Measurements from ENCODE around the gene KANK3. TPM values are rescaled to one million over a fixed set of nuclear protein-coding genes. Genes with fewer than 3 reads are reported as not detected.
A peak's percentile ranks its signal among the peaks of the same experiment; 100 is the strongest.

The KANK3 gene
- total RNA-seq, 1 experiment from 2014 or later = 7.7 TPM

GRCh38 chr19:8337728-8338127 lies 5.3 kb downstream of the KANK3 start:
- peaks cover 14% of the 10 kb centered on the region for H3K23me2 ChIP-seq (ENCODE audit: insufficient read length, low read depth, low read length, poor library complexity, severe bottlenecking)
- Mint-ChIP-seq H3K27ac (no peak overlapping the region; a peak in 1 of 7 replicates), H3K4me3 (0 out of 5 replicates have a peak overlapping the region, but pooled peaks of 1 of the 2 experiments have one; percentile 6), H3K4me1 (peaks cover 17 to 21% of the 10 kb centered on the region in 2 experiments), H3K27me3 (ENCODE audit: low read depth) (peaks cover 50% of the 10 kb centered on the region), H3K9me3 (no peaks in the 10 kb centered on the region; a peak in 1 of 5 replicates), H3K36me3 (ENCODE audit: insufficient read depth in 1 of 3, low read depth in 3 of 3) (peaks cover 0 to 2% (median 0%) of the 10 kb centered on the region in 3 experiments; a peak in 2 of 7 replicates)
- no peak overlapping the region for H2BK15ac ChIP-seq (ENCODE audit: low read depth, low read length)
- no peak overlapping the region for H2BK5ac ChIP-seq (ENCODE audit: insufficient read length, low read length)
- H3K79me2 ChIP-seq (ENCODE audit: insufficient read depth, low read length) = no peaks in the 10 kb centered on the region
- H3K14ac ChIP-seq (ENCODE audit: insufficient read depth, low read length) = no peak overlapping the region
- H4K8ac ChIP-seq (replicated peaks; ENCODE audit: insufficient read length, low read depth, low read length) = no peak overlapping the region
- H3K9ac ChIP-seq (ENCODE audit: extremely low read depth, insufficient read length, low read length) = no peak overlapping the region
- no peak overlapping the region for H3K18ac ChIP-seq (ENCODE audit: insufficient read length, low read depth, low read length)
- H3K4me2 ChIP-seq (ENCODE audit: insufficient read depth, insufficient read length, low read length) = no peak overlapping the region
- H3K56ac ChIP-seq (ENCODE audit: insufficient read length, low read depth, low read length) = no peak overlapping the region
- no peak overlapping the region for H4K91ac ChIP-seq (ENCODE audit: insufficient read length, low read depth, low read length)
- peaks cover 18% of the 10 kb centered on the region; the same call in 1 of the 2 replicates for H3K27me3 ChIP-seq (ENCODE audit: insufficient read depth, low read length)
- H3K27ac ChIP-seq (ENCODE audit: insufficient read length, low read depth, low read length) = no peak overlapping the region
- H3K79me1 ChIP-seq (ENCODE audit: insufficient read depth, low read depth, low read length, poor library complexity, severe bottlenecking) = no peaks in the 10 kb centered on the region
- DNase-seq = no peak
- H2BK20ac ChIP-seq (ENCODE audit: low read depth, low read length, poor library complexity, severe bottlenecking) = no peak overlapping the region
- H4K5ac ChIP-seq (ENCODE audit: insufficient read length, low read depth, low read length) = no peak overlapping the region
- no CpG with 5 or more reads among the region's 7 CpGs for WGBS (ENCODE audit: extremely low coverage, insufficient read length, low lambda C conversion rate)
- H3K9me3 ChIP-seq (ENCODE audit: control insufficient read depth, low read depth, low read length) = no peaks in the 10 kb centered on the region
- no peak overlapping the region for H2AFZ ChIP-seq (ENCODE audit: low read length)
- no peaks in the 10 kb centered on the region; the same call in 1 of the 2 replicates for H3K4me1 ChIP-seq (ENCODE audit: insufficient read depth, low read length)
- H2BK120ac ChIP-seq (ENCODE audit: low read depth, low read length, poor library complexity, severe bottlenecking) = no peak overlapping the region
- no peak overlapping the region for H2BK12ac ChIP-seq (ENCODE audit: insufficient read length, low read depth, low read length)
- H2AK5ac ChIP-seq (ENCODE audit: insufficient read length, low read length) = no peak overlapping the region
- no peak overlapping the region for H3T11ph ChIP-seq (ENCODE audit: low read length)
- no peak overlapping the region for H3K4ac ChIP-seq (ENCODE audit: low read depth, low read length)
- no peak overlapping the region for H3K23ac ChIP-seq (ENCODE audit: insufficient read length, low read depth, low read length)
- no peak for TF ChIP-seq CTCF (conservative IDR thresholded peaks at IDR 0.05)
- no peaks in the 10 kb centered on the region for H4K20me1 ChIP-seq (ENCODE audit: control insufficient read depth, insufficient read depth, insufficient read length)
